IMR-90 (cell line): ENCODE data around the gene MICAL3.

Experiments
- CEBPB ChIP-seq: IDR thresholded peaks from 2 replicates; pipeline ENCODE4 v1.6.1; 2012; ENCODE audit warnings: low read depth, low read length, improper control_type of control experiment
- CTCF ChIP-seq: conservative IDR thresholded peaks from 2 replicates; pipeline ENCODE4 v1.5.1; 2012; ENCODE audit warnings: mild to moderate bottlenecking, low read depth, low read length, improper control_type of control experiment
- ELK1 ChIP-seq: fragments of 150-350 bp; IDR thresholded peaks from 2 replicates; pipeline ENCODE4 v1.6.1; 2016; ENCODE audit warnings: low read depth, mild to moderate bottlenecking, low read length, moderate library complexity, borderline replicate concordance
- POLR2A ChIP-seq: IDR thresholded peaks from 2 replicates; pipeline ENCODE4 v1.6.1; 2012; ENCODE audit warnings: mild to moderate bottlenecking, low read depth, low read length
- RCOR1 ChIP-seq: IDR thresholded peaks from 2 replicates; pipeline ENCODE4 v1.6.1; 2012; ENCODE audit warnings: mild to moderate bottlenecking, low read length, improper control_type of control experiment; ENCODE audit not compliant: insufficient replicate concordance
- RFX5 ChIP-seq: IDR thresholded peaks from 2 replicates; pipeline ENCODE4 v1.8.0; 2012; ENCODE audit warnings: low read depth, mild to moderate bottlenecking, low read length, moderate library complexity
- USF2 ChIP-seq: fragments of 150-350 bp; IDR thresholded peaks from 2 replicates; pipeline ENCODE4 v1.6.1; 2017; ENCODE audit warnings: mild to moderate bottlenecking, antibody characterized with exemption, low read length, low read depth

- TF ChIP-seq RFX5 (no peak), CTCF (no peak), USF2 (no peak), RCOR1 (no peak), POLR2A (no peak), CEBPB (no peak), ELK1 (no peak)
Measured at GRCh38 chr22:17782158-17782557, 242.2 kb downstream of the MICAL3 start.
